AG09309 (cell line): ENCODE data around the gene CYP27B1.
A peak's percentile ranks its signal among the peaks of the same experiment; 100 is the strongest.

Experiments used
- DNase-seq: peaks from one replicate; pipeline ENCODE4 v3.0.0-alpha.2; 2010; ENCODE audit warnings: low read depth
- H3K4me3 ChIP-seq: 2 replicates; pipeline ENCODE4 v1.5.1; 2011; ENCODE audit warnings: mild to moderate bottlenecking, low read depth, low read length, moderate library complexity; ENCODE audit not compliant: control insufficient read depth
- TF ChIP-seq, protein P1 (sequence below): IDR thresholded peaks from 2 replicates; pipeline ENCODE4 v1.5.1; 2011; ENCODE audit warnings: mild to moderate bottlenecking, low read depth, low read length, inconsistent platforms; ENCODE audit not compliant: insufficient read depth, control insufficient read depth; ENCODE audit errors: missing control alignments

CYP27B1 gene

DNA sequence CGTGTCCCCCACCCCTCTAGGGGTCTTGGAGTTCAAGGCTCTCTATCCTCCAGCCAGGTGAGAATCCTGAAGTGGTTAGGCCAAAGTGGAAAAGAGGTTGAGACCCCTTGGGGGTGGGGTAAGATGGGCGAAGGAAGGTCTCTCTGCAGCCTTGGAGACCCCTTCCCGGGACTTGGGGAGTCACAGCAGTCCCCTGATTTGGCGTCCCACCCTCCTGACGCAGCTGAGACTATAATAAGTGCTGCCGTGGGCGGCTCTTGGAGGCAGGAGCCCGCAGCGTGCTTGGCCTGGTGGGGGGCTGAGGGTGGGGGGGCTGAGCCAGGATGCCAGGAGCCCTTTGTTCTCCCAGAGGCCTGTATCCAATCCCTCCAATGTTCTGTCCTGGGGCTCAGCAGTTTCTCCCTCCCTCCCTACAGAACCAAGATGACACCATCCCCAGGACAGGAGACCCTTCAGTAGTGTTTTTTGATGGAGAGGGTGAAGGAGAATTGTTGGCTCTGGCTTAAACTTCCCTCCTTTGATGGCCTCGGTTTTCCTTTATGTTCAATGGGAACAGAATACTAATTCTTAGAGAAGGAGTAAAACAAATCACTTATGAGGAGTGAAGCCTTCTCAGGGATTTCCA is 26.9 kb downstream of the CYP27B1 start:
- TF ChIP-seq, protein P1, sequence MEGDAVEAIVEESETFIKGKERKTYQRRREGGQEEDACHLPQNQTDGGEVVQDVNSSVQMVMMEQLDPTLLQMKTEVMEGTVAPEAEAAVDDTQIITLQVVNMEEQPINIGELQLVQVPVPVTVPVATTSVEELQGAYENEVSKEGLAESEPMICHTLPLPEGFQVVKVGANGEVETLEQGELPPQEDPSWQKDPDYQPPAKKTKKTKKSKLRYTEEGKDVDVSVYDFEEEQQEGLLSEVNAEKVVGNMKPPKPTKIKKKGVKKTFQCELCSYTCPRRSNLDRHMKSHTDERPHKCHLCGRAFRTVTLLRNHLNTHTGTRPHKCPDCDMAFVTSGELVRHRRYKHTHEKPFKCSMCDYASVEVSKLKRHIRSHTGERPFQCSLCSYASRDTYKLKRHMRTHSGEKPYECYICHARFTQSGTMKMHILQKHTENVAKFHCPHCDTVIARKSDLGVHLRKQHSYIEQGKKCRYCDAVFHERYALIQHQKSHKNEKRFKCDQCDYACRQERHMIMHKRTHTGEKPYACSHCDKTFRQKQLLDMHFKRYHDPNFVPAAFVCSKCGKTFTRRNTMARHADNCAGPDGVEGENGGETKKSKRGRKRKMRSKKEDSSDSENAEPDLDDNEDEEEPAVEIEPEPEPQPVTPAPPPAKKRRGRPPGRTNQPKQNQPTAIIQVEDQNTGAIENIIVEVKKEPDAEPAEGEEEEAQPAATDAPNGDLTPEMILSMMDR = no peak
- no peak for DNase-seq
- no peak overlapping the region for H3K4me3 ChIP-seq

DNA sequence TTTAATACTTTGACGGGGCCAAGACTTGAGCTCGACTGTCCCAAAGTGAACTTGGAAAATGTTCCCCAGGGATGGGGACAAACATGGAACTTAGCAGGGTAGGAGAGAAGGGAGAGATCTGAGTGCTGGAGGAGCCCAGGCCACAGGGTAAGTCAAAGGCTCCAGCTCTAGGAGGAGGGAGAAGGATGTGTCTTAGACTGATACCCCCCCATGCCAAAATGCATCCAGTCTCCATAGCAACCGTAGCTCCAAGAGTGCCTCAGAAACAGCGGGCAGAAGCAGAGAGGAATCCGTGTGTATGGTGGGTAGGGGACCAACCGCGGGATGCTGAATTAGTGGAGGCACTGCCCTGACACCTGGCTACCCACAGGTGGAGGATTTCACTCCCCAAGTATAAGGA is 27.5 kb downstream of the CYP27B1 start:
- TF ChIP-seq, protein P1 = no peak
- H3K4me3 ChIP-seq = no peak overlapping the region
- no peak for DNase-seq

DNA sequence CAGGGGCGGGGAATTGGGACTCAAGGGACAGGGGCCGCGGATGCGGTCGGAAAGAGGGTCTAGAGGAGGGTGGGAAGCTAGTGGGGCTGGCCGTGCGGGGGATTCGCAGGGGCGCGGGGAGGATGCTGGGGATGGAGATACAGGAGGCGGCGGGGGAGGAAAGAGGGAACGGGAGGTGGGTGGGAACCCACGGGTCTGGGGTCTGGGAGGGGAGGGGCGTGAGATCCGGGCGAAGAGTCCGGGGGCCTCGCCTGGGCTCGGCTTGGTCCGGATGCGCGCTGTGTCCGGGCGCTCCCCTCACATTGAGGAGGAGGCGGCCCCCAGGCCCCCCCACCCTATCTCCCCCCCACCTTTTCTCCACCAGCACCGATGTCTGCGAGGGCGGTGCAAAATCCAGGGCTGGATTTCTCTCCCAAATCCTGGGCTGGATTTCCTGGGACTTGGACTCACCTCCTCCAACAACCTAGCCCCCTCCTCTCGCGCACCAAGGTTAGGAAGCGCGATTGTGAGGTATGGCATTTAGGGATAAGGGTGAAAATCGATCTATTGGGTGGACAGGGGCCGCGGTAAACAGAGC is 28.1 kb downstream of the CYP27B1 start, which contains the start of gene AGAP2:
TSS of gene AGAP2 (minus strand) at position 82 of the 577 bp plus-strand sequence. CDS start 496 bp downstream, outside the sequence.
- no peak for DNase-seq
- H3K4me3 ChIP-seq = peak within 1 kb of the TSS; percentile 12
- TF ChIP-seq, protein P1 = no peak

DNA sequence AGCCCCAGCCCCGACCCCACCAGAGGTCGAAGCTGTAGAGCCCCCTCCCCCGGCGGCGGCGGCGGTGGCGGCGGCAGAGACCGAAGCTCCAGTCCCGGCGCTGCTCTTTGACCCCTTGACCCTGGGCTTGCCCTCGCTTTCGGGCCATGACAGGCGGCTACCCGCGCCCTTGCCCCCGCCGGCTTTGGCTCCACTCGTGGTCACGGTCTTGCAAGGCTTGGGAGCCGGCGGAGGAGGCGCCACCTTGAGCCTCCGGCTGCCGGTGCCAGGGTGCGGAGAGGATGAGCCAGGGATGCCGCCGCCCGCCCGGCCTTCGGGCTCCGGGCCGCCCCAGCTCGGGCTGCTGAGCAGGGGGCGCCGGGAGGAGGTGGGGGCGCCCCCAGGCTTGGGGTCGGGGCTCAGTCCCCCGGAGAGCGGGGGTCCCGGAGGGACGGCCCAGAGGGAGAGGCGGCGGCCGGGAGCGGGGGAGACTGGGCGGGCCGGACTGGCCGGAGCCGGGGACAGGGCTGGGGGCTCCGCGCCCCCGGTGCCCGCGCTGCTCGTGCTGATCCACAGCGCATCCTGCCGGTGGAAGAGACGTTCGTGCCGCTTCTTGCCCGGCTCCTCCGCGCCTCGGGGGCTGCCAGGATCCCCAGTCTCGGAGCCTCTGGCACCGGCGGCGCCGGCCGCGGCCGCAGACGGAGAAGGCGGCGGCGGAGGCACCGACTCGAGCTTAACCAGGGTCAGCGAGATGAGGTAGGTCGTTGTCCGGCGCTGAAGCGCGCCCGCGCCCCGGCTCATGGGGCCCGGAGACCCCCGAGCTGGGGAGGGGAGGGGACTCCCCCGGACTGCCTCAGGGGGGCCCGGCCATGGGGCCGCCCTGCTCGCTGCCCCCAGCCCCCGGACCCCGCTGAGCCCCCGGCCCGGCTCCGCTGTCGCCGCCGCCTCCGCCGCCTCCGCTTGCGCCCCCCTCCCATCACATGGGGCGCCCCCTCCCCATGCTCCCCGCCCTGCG is 29.1 kb downstream of the CYP27B1 start:
- TF ChIP-seq, protein P1 = peak; percentile 37
- H3K4me3 ChIP-seq = peak overlapping the region; percentile 12; the same call in 1 of the 2 replicates
- no peak for DNase-seq

DNA sequence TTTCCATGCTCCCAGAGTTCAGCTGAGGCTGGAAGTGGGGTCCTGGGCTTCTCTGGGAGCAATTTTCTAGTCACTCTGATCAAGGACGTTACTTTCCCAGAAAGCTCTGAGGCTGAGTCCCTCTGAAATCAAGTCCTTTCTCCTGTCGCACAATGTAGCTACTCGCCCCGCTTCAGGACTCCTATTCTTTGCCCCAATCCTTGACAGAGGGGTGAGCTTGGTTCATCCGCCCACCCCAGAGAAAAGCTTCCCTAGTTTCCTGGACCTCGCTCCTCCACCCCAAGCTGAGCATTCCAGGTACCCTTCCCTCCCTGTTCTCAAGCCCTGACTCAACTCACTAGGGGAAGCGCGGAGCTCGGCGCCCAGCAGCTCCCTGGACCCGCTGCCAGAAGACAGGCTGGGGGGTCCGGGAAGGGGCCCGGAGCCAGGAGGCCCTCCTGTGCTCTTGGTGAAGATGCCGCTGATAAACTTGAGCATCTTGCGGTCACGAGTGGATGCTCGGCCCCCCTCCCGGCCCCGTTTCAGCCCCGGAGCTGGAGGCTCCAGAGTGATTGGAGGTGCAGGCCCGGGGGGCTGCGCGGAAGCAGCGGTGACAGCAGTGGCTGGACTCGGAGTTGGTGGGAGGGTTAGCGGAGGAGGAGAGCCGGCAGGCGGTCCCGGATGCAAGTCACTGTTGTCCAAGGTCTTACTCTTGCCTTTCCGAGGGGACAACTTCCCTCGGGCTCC is 30.0 kb downstream of the CYP27B1 start:
- H3K4me3 ChIP-seq = no peak overlapping the region
- no peak for DNase-seq
- TF ChIP-seq, protein P1 = no peak
